ENCODE data around the gene CCNY. TPM values are rescaled to one million over a fixed set of nuclear protein-coding genes. Genes with fewer than 3 reads are reported as not detected.

The CCNY gene
- total RNA-seq, 2 experiments from 2014 or later = 37.0 to 55.8 TPM

DNA sequence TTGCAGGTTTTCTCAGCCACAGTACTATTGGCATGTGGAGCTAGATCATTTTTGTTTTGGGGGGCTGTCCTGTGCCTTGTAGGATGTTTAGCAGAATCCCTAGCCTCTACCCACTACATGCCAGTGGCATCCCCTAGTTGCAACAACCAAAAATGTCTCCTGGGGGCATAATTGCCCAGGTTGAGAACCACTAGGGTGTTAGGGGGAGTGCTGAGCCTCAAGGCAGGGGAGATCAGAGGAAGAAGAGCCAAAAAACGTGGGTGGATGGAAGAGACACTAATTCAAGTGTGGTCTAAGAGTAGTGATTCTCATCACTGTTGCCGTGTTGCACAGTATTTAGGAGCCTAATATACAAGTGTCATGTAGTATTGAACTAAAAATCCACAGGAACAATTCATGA lies 31.7 kb upstream of the CCNY start:
- Histone ChIP-seq H3K4me3 (ENCODE audit: low read depth, low read length, poor library complexity, severe bottlenecking) (no peak overlapping the region), H3K9me2 (ENCODE audit: insufficient read depth, low read length) (no peaks in the 10 kb centered on the region), H3K27ac (ENCODE audit: low read depth, low read length, poor library complexity, severe bottlenecking) (no peak overlapping the region), H3K4me1 (ENCODE audit: insufficient read depth, low read length, poor library complexity, severe bottlenecking) (no peaks in the 10 kb centered on the region), H4K20me1 (ENCODE audit: insufficient read depth, low read length) (no peaks in the 10 kb centered on the region), H3K4me2 (ENCODE audit: low read length) (no peak overlapping the region), H3K79me2 (ENCODE audit: insufficient read depth, low read depth, low read length) (no peaks in the 10 kb centered on the region), H2AFZ (ENCODE audit: low read length) (no peak overlapping the region), H3K9me3 (ENCODE audit: low read length) (no peaks in the 10 kb centered on the region), H3K36me3 (ENCODE audit: insufficient read depth, low read length) (no peaks in the 10 kb centered on the region)
- intact Hi-C loops (cut with micrococcal nuclease; ENCODE audit: unreplicated experiment) = no loop called here
- BruUV-seq (replicated peaks) = no TSS peak
- no peak for TF ChIP-seq EZH2phosphoT487 (IDR thresholded peaks at IDR 0.05; ENCODE audit: borderline replicate concordance, low read depth, low read length)
- TF ChIP-seq, protein P1, sequence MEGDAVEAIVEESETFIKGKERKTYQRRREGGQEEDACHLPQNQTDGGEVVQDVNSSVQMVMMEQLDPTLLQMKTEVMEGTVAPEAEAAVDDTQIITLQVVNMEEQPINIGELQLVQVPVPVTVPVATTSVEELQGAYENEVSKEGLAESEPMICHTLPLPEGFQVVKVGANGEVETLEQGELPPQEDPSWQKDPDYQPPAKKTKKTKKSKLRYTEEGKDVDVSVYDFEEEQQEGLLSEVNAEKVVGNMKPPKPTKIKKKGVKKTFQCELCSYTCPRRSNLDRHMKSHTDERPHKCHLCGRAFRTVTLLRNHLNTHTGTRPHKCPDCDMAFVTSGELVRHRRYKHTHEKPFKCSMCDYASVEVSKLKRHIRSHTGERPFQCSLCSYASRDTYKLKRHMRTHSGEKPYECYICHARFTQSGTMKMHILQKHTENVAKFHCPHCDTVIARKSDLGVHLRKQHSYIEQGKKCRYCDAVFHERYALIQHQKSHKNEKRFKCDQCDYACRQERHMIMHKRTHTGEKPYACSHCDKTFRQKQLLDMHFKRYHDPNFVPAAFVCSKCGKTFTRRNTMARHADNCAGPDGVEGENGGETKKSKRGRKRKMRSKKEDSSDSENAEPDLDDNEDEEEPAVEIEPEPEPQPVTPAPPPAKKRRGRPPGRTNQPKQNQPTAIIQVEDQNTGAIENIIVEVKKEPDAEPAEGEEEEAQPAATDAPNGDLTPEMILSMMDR (conservative IDR thresholded peaks at IDR 0.05; ENCODE audit: low read length) = peak; percentile 41
- CTCF ChIA-PET (ENCODE audit: unreplicated experiment) = no interaction called here
- peak; percentile 7 for DNase-seq (ENCODE audit: low spot score)
- POLR2A ChIA-PET = interaction anchor here (0.6 to 0.7 kb wide), 2 partner anchors 1371 to 1538 kb away, joined by 3 read pairs; no protein-coding TSS in a partner anchor

GRCh38 chr10:35306852-35307251 lies 29.5 kb upstream of the CCNY start:
- Histone ChIP-seq H3K27ac (ENCODE audit: low read depth, low read length, poor library complexity, severe bottlenecking) (no peak overlapping the region), H3K79me2 (ENCODE audit: insufficient read depth, low read depth, low read length) (no peaks in the 10 kb centered on the region), H4K20me1 (ENCODE audit: insufficient read depth, low read length) (no peaks in the 10 kb centered on the region), H3K4me3 (ENCODE audit: low read depth, low read length, poor library complexity, severe bottlenecking) (no peak overlapping the region), H2AFZ (ENCODE audit: low read length) (no peak overlapping the region), H3K4me1 (ENCODE audit: insufficient read depth, low read length, poor library complexity, severe bottlenecking) (no peaks in the 10 kb centered on the region), H3K9me2 (ENCODE audit: insufficient read depth, low read length) (no peaks in the 10 kb centered on the region), H3K4me2 (ENCODE audit: low read length) (no peak overlapping the region), H3K9me3 (ENCODE audit: low read length) (no peaks in the 10 kb centered on the region), H3K36me3 (ENCODE audit: insufficient read depth, low read length) (no peaks in the 10 kb centered on the region)
- ChIA-PET CTCF (ENCODE audit: unreplicated experiment) (no interaction called here), POLR2A (no interaction called here)
- DNase-seq (ENCODE audit: low spot score) = no peak
- TF ChIP-seq, protein P1 (conservative IDR thresholded peaks at IDR 0.05; ENCODE audit: low read length) = no peak
- TF ChIP-seq EZH2phosphoT487 (IDR thresholded peaks at IDR 0.05; ENCODE audit: borderline replicate concordance, low read depth, low read length) = no peak
- BruUV-seq (replicated peaks) = no TSS peak
- intact Hi-C loops (cut with micrococcal nuclease; ENCODE audit: unreplicated experiment) = no loop called here

- CTCF ChIA-PET (ENCODE audit: unreplicated experiment) = no interaction called here
These were observed 29.0 kb upstream of the CCNY start for GRCh38 chr10:35307297-35307696.

More at GRCh38 chr10:35307297-35307696, 29.0 kb upstream of the CCNY start:
- Histone ChIP-seq H3K4me2 (ENCODE audit: low read length) (no peak overlapping the region), H4K20me1 (ENCODE audit: insufficient read depth, low read length) (no peaks in the 10 kb centered on the region), H3K27ac (ENCODE audit: low read depth, low read length, poor library complexity, severe bottlenecking) (no peak overlapping the region), H3K4me1 (ENCODE audit: insufficient read depth, low read length, poor library complexity, severe bottlenecking) (no peaks in the 10 kb centered on the region), H3K36me3 (ENCODE audit: insufficient read depth, low read length) (no peaks in the 10 kb centered on the region), H3K79me2 (ENCODE audit: insufficient read depth, low read depth, low read length) (no peaks in the 10 kb centered on the region), H3K9me3 (ENCODE audit: low read length) (no peaks in the 10 kb centered on the region), H2AFZ (ENCODE audit: low read length) (no peak overlapping the region), H3K4me3 (ENCODE audit: low read depth, low read length, poor library complexity, severe bottlenecking) (no peak overlapping the region), H3K9me2 (ENCODE audit: insufficient read depth, low read length) (no peaks in the 10 kb centered on the region)
- no TSS peak for BruUV-seq (replicated peaks)
- DNase-seq (ENCODE audit: low spot score) = no peak
- no peak for TF ChIP-seq EZH2phosphoT487 (IDR thresholded peaks at IDR 0.05; ENCODE audit: borderline replicate concordance, low read depth, low read length)
- TF ChIP-seq, protein P1 (conservative IDR thresholded peaks at IDR 0.05; ENCODE audit: low read length) = no peak
- intact Hi-C loops (cut with micrococcal nuclease; ENCODE audit: unreplicated experiment) = no loop called here
- POLR2A ChIA-PET = no interaction called here

All from OCI-LY7 (cell line).